Endothelial cell of umbilical vein (primary cell): ENCODE measurements around the gene JPH3. TPM values are rescaled to one million over a fixed set of nuclear protein-coding genes. Genes with fewer than 3 reads are reported as not detected.

Experiments used
- BruUV-seq: library from RNA; stranded (reverse); fragments of 400-500 nt; replicated peaks from 2 replicates; lab custom pipeline; 2021; lab: Mats Ljungman, UMichigan
- CTCF ChIA-PET: fragments of 300-600, 350-600 bp; sonication (Branson Sonifier 250); formaldehyde crosslinking; loops from one replicate; lab custom pipeline; 2021; ENCODE audit warnings: antibody characterized with exemption, inconsistent platforms; lab: Charles Lee
- POLR2A ChIA-PET: fragments of 300-600, 350-600 bp; sonication (Branson Sonifier 250); formaldehyde crosslinking; loops from one replicate; lab custom pipeline; 2021; ENCODE audit warnings: antibody characterized with exemption, inconsistent platforms; lab: Charles Lee
- DNase-seq: peaks from one replicate; pipeline ENCODE4 v3.0.0-alpha.2; 2011; ENCODE audit warnings: low read depth, low spot score
- FAIRE-seq: peaks from 2 replicates; lab custom pipeline; 2011; peaks lifted over from hg19 to GRCh38; lab: Jason Lieb, UNC
- H2AFZ ChIP-seq: 2 replicates; pipeline ENCODE4 v1.6.0; 2012; ENCODE audit warnings: low read depth, low read length, control low read depth, inconsistent platforms
- H3K27ac ChIP-seq: 2 replicates; pipeline ENCODE4 v1.5.1; 2011; ENCODE audit warnings: low read depth, mild to moderate bottlenecking, control low read depth, low read length, moderate library complexity; ENCODE audit not compliant: insufficient read depth
- H3K27me3 ChIP-seq, 2 experiments: 2 replicates each; pipeline versions ENCODE4 v1.6.0 to v1.6.1; 2011; ENCODE audit warnings: low read length in 2 of 2, mixed read lengths in 1 of 2; ENCODE audit not compliant: control insufficient read depth in 2 of 2, insufficient read depth in 2 of 2
- H3K36me3 ChIP-seq, 2 experiments: 2 replicates in 1 of 2; 3 replicates in 1 of 2; pipeline ENCODE4 v1.5.1; 2011; ENCODE audit warnings: low read length in 2 of 2, mild to moderate bottlenecking in 1 of 2, moderate library complexity in 1 of 2; ENCODE audit not compliant: control insufficient read depth in 2 of 2, insufficient read depth in 2 of 2; ENCODE audit errors: extremely low read depth in 1 of 2
- H3K4me1 ChIP-seq: 3 replicates; pipeline ENCODE4 v1.5.1; 2011; ENCODE audit warnings: mild to moderate bottlenecking, low read length; ENCODE audit not compliant: control insufficient read depth, insufficient read depth; ENCODE audit errors: extremely low read depth
- H3K4me2 ChIP-seq: 2 replicates; pipeline ENCODE4 v1.6.1; 2011; ENCODE audit warnings: low read length, control low read depth, mixed read lengths; ENCODE audit not compliant: insufficient read depth
- H3K4me3 ChIP-seq, 3 experiments: fragments of 200-600 bp in 1 of 3; sonication (generic), shearing (Covaris generic) in 1 of 3; replicated peaks in 1 of 3; 2 replicates each; pipeline ENCODE4 v1.5.1; 2011 to 2016; ENCODE audit warnings: control low read depth in 3 of 3, low read length in 3 of 3, mild to moderate bottlenecking in 2 of 3, inconsistent platforms in 1 of 3, low read depth in 1 of 3, moderate library complexity in 1 of 3; ENCODE audit not compliant: insufficient read depth in 1 of 3
- H3K79me2 ChIP-seq: 2 replicates; pipeline ENCODE4 v1.6.0; 2012; ENCODE audit warnings: low read length, inconsistent platforms; ENCODE audit not compliant: control insufficient read depth, insufficient read depth
- H3K9ac ChIP-seq: replicated peaks from 2 replicates; pipeline ENCODE3; 2011; ENCODE audit warnings: low read length, control low read depth; ENCODE audit not compliant: insufficient read depth; ENCODE audit errors: extremely low read depth
- H3K9me1 ChIP-seq: replicated peaks from 3 replicates; pipeline ENCODE4 v1.6.0; 2011; ENCODE audit warnings: mild to moderate bottlenecking, low read length; ENCODE audit not compliant: control insufficient read depth, insufficient read depth; ENCODE audit errors: extremely low read depth
- H3K9me3 ChIP-seq: replicated peaks from 2 replicates; pipeline ENCODE4 v1.5.1; 2012; ENCODE audit warnings: low read length, inconsistent platforms; ENCODE audit not compliant: control insufficient read depth, insufficient read depth
- H4K20me1 ChIP-seq: replicated peaks from 2 replicates; pipeline ENCODE3; 2011; ENCODE audit warnings: mild to moderate bottlenecking, low read length; ENCODE audit not compliant: control insufficient read depth, insufficient read depth; ENCODE audit errors: extremely low read depth
- EZH2 ChIP-seq: IDR thresholded peaks from 2 replicates; pipeline ENCODE4 v1.6.1; 2012; ENCODE audit warnings: borderline replicate concordance, low read depth, mild to moderate bottlenecking, moderate library complexity, low read length, inconsistent platforms; ENCODE audit not compliant: severe bottlenecking
- FOS ChIP-seq: IDR thresholded peaks from 2 replicates; pipeline ENCODE4 v1.6.1; 2011; ENCODE audit warnings: mild to moderate bottlenecking, low read length, moderate library complexity, borderline replicate concordance; ENCODE audit not compliant: insufficient read depth
- GATA2 ChIP-seq: IDR thresholded peaks from 2 replicates; pipeline ENCODE4 v1.7.0; 2011; ENCODE audit warnings: low read depth, mild to moderate bottlenecking, moderate library complexity, mixed read lengths, low read length; ENCODE audit not compliant: insufficient read length, insufficient read depth
- JUN ChIP-seq: IDR thresholded peaks from 2 replicates; pipeline ENCODE4 v1.6.1; 2011; ENCODE audit warnings: borderline replicate concordance, low read depth; ENCODE audit not compliant: insufficient read length, insufficient read depth
- MYC ChIP-seq: IDR thresholded peaks from one replicate; pipeline ENCODE4 v1.6.1; 2011; ENCODE audit warnings: mild to moderate bottlenecking, low read depth, low read length
- POLR2A ChIP-seq: IDR thresholded peaks from 2 replicates; pipeline ENCODE4 v1.6.1; 2012; ENCODE audit warnings: low read depth, mild to moderate bottlenecking, control low read depth, low read length
- POLR2AphosphoS5 ChIP-seq: IDR thresholded peaks from 2 replicates; pipeline ENCODE4 v1.6.1; 2012; ENCODE audit warnings: low read depth, mild to moderate bottlenecking, control low read depth, low read length, moderate library complexity; ENCODE audit not compliant: insufficient read depth
- dilution Hi-C: fragments of 300-500 bp; cut with MboI; formaldehyde crosslinking; loops from one replicate; pipeline ENCODE4 v1.15.0; 2019; ENCODE audit warnings: low sequenced_read_pairs; ENCODE audit not compliant: extremely low pct_ligation_motif_present
- intact Hi-C: fragments of 100-400 bp; cut with micrococcal nuclease; formaldehyde crosslinking; loops from one replicate; pipeline ENCODE4 v1.10.0; 2022
- polyA plus RNA-seq, 4 experiments: library from polyadenylated mRNA; depleted of rRNA in 3 of 4; stranded (reverse) in 3 of 4; unstranded in 1 of 4; fragments of >200 nt; gene quantifications; 2 replicates each; pipeline versions ENCODE4 v1.2.1 to v1.2.3, GENCODE V29; 2011 to 2012; ENCODE audit warnings: missing spikeins in 1 of 4
- total RNA-seq: library from RNA; stranded (reverse); gene quantifications from 2 replicates; pipeline ENCODE4 v1.2.3, GENCODE V29; 2021
- TF ChIP-seq, protein P1 (sequence below): IDR thresholded peaks from 2 replicates; pipeline ENCODE4 v1.6.1; 2011; ENCODE audit not compliant: insufficient read depth, insufficient read length
- TF ChIP-seq, protein P2 (sequence below), 2 donors: IDR thresholded peaks; 1 replicate in 1 of 2; 2 replicates in 1 of 2; pipeline ENCODE4 v1.5.1; 2011; ENCODE audit warnings: low read length in 2 of 2, mild to moderate bottlenecking in 2 of 2, moderate library complexity in 2 of 2, control low read depth in 1 of 2, inconsistent platforms in 1 of 2, low read depth in 1 of 2; ENCODE audit not compliant: insufficient read depth in 1 of 2; ENCODE audit errors: extremely low read depth in 1 of 2

Gene JPH3
- total and polyA plus RNA-seq, 2 donors (not counting 3 experiments of a cell fraction or from before 2014, with no cell fraction given) = 0.22 to 0.30 TPM

DNA sequence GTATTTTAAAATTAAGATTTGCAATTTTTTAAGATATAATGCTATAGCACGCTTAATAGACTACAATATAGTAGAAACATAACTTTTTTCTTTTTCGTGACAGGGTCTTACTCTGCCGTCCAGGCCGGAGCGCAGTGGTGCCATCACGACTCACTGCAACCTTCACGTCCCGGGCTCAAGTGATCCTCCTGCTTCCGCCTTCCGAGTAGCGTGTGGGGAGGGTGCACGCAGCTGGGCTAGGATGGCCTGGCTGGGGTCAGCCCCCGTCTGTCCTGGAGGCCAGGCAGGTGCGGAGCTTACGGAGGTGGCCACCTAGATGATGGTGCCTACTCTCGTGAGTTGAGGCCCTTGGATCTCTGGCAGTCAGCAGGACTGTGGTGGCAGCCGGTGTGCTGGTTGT, 50.1 kb downstream of the JPH3 start:
- FAIRE-seq (no peak), DNase-seq (no peak)
- ChIA-PET CTCF (interaction anchor here (1.3 to 2.5 kb wide), 4 partner anchors 10 to 46 kb away, joined by 3 to 10 read pairs (median 4); no protein-coding TSS in a partner anchor), POLR2A (no interaction called here)
- Histone ChIP-seq H3K79me2 (no peaks in the 10 kb centered on the region), H3K36me3 (no peaks in the 10 kb centered on the region), H3K4me2 (no peak overlapping the region), H3K9me1 (no peaks in the 10 kb centered on the region), H4K20me1 (no peaks in the 10 kb centered on the region), H3K9me3 (no peaks in the 10 kb centered on the region), H3K4me1 (no peaks in the 10 kb centered on the region), H3K9ac (no peak overlapping the region), H2AFZ (no peak overlapping the region), H3K4me3 (no peak overlapping the region), H3K27me3 (peaks cover 0 to 3% of the 10 kb centered on the region in 2 experiments), H3K27ac (no peak overlapping the region)
- dilution Hi-C loops (no loop called here), intact Hi-C loops (no loop called here)
- TF ChIP-seq POLR2AphosphoS5 (no peak), GATA2 (no peak), FOS (no peak), MYC (no peak), POLR2A (no peak), EZH2 (no peak), JUN (no peak)
- TF ChIP-seq, protein P1, sequence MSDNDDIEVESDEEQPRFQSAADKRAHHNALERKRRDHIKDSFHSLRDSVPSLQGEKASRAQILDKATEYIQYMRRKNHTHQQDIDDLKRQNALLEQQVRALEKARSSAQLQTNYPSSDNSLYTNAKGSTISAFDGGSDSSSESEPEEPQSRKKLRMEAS = no peak
- TF ChIP-seq, protein P2, sequence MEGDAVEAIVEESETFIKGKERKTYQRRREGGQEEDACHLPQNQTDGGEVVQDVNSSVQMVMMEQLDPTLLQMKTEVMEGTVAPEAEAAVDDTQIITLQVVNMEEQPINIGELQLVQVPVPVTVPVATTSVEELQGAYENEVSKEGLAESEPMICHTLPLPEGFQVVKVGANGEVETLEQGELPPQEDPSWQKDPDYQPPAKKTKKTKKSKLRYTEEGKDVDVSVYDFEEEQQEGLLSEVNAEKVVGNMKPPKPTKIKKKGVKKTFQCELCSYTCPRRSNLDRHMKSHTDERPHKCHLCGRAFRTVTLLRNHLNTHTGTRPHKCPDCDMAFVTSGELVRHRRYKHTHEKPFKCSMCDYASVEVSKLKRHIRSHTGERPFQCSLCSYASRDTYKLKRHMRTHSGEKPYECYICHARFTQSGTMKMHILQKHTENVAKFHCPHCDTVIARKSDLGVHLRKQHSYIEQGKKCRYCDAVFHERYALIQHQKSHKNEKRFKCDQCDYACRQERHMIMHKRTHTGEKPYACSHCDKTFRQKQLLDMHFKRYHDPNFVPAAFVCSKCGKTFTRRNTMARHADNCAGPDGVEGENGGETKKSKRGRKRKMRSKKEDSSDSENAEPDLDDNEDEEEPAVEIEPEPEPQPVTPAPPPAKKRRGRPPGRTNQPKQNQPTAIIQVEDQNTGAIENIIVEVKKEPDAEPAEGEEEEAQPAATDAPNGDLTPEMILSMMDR (IDR thresholded peaks at IDR 0.05; ENCODE audit: extremely low read depth in 1 of 2, insufficient read depth in 1 of 2, low read depth in 1 of 2, low read length in 2 of 2) = no peak
- BruUV-seq = no TSS peak
